Left lobe of liver (tissue), 2 donors: ENCODE results near the gene SULT1C3. TPM values are rescaled to one million over a fixed set of nuclear protein-coding genes. Genes with fewer than 3 reads are reported as not detected.
A peak's percentile ranks its signal among the peaks of the same experiment; 100 is the strongest.

ENCODE experiments used
- ATAC-seq: fragments of 200-7000 bp; cut with Tn5 transposase; one replicate; pipeline ENCODE4 v1.9.1; 2020; ENCODE audit warnings: mild to moderate bottlenecking, moderate library complexity
- DNase-seq: peaks from one replicate; pipeline ENCODE4 v3.0.0-alpha.2; 2020; ENCODE audit warnings: low spot score
- total RNA-seq: library from RNA; stranded (reverse); gene quantifications from one replicate; pipeline ENCODE4 v1.2.1, GENCODE V29; 2021
- donor health status: DM: no; HTN: no; CAD: no; lungs with moderate emphysema.
- donor health status: DM: no; HTN: yes; CAD: no.

The SULT1C3 gene
- total RNA-seq, result not detected

DNA sequence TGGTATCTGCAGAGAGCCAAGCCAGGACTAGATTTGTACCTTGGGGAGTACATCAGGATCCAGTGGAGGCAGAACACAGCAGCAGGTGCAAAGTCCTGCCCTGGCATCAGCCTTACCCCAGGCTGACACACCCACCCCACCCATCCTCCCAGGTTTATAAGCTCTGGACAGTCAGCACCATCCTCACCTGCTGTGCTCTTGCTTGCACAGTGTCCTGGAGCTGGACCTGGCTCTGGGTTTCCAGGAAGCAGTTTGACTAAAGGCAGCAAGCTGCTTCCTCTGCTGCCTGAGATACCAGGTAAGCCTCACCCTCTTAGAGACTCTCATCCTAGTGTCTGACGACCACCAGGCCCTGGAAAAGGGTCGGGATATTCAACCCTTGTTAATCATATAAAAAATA is at the start of gene SULT1C3:
Gene SULT1C3 (plus strand): TSS at position 183 of the 400 bp plus-strand sequence. CDS start 7,227 bp downstream, outside the sequence.
- DNase-seq (no peak), ATAC-seq (no peak)

DNA sequence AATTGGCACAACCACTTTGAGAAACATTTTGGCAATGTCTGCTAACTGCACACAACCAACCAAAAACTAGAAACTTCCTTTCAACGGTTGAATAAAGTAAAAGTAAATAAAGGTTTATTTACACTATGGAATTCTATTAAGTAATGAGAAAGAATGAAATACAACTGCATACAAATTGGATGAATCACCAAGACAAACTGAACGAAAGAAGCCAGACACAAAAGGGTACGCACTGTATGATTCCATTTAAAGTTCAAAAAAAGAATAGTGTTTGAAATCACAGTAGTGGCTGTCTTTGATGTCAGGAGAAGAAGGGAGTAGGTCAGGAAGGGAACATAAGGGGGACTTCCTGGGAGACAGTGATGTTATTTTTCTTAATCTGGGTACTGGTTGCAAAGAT is 46.5 kb upstream of the SULT1C3 start:
- no peak for ATAC-seq

DNA sequence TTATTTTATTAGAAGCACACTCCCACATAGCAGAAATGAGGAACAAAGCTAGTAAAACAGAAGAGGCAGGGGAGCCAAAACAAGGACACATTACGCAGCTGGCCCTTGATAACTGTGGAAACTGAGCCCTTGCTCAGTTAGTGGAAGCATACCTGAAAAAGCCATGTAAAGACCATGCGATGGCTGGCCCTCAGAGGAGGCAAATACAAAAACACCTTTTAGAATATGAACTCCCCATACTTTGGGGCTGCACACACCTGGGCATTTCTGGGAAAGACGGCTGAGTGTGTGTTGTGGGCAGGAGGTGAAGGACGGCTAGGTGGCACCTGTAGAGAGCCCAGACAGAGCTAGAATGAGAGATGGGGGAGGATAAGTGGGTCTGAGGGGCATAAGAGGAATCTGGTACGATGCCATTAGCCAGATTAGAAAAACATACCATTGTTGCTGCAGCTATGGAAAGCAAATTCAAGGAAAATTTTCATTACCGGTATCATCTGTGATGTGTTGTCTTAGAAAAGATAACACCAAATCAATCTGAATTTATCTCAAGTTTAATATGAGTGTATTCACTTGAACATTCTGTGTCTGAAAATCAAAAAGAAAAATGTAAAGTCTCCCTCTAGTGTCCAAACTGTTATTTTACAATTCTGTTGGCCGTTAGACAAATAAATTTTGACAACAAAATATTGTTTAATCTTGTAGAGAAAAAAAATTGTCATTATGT is 45.2 kb upstream of the SULT1C3 start:
- peak; percentile 38 for ATAC-seq
- DNase-seq, result no peak

More for the DNA sequence above, 46.5 kb upstream of the SULT1C3 start:
- no peak for DNase-seq

DNA sequence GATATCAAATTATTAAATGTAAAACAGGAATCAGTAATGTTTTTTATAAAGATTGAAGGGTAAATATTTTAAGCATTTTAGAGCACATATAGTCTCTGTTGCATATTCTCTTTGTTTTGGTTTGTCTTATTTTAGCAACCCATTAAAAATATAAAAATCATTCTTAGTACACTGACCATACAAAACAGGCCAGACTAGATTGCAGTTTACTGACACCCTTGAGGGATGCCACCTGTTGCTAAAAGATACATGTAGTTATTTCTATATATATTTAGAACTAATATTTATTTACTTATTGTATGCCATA is 44.7 kb upstream of the SULT1C3 start:
- no peak for DNase-seq
- no peak for ATAC-seq

DNA sequence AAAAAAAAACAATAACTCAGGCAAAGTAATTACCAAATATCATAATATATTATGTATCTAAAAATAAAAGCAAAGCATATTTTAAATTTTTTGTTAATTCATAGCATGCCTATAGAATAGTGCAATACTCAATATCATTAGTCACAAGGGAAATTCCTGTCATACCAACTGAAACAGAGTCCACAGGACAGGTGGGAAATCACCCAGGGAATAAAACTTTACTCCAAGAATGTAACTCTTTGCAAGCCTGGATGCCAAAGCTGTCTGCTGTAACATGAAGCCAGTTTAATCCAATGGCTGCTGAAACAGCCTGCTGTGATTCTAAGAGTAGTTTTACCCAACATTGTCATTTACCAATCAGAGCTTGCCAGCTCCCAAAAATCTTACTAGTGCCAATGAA is 40.0 kb upstream of the SULT1C3 start:
- DNase-seq, result no peak
- ATAC-seq, result no peak

DNA sequence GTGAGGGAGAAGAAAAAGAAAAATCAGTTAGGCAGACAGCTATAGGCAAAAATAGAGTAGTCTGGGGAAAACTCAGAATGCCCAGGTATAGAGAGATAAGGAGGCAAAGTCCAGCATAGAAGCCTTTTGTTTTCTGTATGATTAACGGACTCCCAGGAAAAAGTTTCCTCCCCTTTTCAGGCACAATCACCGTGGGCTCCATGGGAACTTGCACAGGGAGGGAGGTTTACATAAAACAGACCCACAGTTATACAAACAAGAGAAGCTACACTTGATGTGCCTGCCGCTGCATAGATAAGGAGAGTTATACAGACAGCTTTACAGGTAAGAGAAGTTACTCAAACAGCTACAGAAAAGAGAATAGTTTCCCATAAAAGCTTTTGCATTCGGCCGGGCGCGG is 39.2 kb upstream of the SULT1C3 start:
- no peak for ATAC-seq
- DNase-seq, result no peak

DNA sequence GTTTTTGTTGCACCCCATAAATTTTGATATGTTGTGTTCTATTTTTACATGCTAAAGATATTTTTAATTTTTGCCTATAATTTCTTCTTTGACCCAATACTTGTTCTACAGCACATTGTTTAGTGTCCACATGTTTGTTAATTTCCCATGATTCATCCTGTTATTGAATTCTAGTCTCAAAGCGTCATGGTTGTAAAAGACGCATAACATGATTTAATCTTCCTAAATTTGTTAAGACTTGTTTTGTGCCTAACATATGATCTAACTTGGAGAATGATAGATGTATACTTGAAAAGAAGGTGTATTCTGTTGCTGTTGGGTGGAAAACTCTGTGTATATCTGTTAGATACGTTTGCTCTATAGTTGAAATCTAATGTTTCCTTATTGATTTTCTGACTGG is 27.1 kb upstream of the SULT1C3 start:
- no peak for DNase-seq
- no peak for ATAC-seq

DNA sequence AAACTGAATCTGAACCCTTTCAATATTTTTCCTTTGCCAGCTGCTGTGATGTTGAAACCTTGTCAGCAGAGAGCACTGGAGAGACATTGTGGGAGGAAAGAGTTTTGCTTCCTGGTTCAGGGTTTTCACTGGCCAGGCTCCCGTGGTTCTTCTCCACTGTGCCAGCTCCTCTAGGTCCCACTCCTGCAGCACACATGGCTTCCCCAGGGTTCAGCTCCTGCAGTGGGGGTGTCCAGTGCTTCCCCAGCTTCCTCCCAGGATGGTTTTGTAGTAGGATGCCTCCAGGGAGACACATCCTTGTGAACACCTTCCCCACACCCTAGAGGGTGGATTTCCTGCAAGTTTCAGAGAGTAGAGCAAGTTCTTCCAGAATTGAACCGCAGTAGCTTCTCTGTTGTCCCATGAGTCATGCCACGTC is 24.0 kb upstream of the SULT1C3 start:
- peak; percentile 57 for DNase-seq
- ATAC-seq, result peak; percentile 99

DNA sequence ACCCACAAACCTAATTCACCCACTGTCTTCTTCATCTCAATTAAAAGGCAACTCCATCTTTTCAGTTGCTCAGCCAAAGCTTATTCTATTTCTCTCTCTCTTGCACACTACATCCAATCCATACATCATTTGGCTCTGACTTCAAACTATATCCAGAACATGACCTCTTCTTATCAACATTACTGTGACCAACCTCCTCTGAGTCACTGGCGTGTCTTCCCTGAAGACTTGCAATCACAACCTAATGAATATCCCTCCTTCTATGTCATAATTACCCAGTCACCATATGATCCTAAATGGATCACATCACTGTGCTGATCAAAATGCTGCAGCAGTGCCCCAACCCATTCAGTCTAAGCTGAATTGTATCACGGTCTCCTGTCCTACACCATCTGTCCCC is 22.6 kb upstream of the SULT1C3 start:
- no peak for DNase-seq
- ATAC-seq, result no peak

DNA sequence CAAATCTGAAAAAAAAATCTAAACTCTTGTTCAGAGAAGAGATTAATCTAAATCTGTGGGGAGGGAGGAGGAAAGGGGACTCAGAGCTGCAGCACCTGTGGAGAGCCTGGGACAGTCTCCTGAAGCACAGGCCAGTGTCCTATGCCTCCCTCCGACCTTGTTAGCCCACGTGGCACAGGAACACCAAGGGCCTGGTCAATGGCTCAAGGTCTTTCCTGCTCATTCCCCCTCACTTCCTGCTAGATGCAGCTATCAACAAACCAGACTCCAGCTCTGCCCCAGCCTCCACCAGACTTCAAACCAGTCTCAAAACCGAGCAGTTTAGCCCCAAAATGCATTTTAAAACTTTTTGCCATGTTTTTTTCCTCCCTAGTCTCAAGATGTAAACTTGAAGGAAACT is 20.1 kb upstream of the SULT1C3 start:
- ATAC-seq (no peak), DNase-seq (no peak)

DNA sequence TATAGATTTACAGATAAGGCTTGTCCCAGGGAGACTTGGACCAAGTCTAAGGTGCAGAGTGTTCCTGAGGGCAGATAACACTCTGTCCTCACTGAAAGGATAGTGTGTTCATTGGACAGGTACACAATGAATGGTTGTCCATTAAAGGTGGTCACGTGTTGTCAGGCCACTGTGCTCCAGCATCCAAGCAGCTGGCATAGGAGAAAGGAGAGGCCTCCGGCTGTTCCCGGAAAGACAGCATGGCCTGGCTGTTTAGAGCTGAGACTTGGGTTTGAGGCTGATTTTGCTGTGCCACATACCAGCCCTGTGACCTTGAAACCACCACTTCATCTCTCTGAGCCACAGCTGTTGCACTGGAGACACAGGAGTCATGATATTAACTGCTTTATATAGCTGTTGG is 19.6 kb upstream of the SULT1C3 start:
- DNase-seq (no peak), ATAC-seq (no peak)

DNA sequence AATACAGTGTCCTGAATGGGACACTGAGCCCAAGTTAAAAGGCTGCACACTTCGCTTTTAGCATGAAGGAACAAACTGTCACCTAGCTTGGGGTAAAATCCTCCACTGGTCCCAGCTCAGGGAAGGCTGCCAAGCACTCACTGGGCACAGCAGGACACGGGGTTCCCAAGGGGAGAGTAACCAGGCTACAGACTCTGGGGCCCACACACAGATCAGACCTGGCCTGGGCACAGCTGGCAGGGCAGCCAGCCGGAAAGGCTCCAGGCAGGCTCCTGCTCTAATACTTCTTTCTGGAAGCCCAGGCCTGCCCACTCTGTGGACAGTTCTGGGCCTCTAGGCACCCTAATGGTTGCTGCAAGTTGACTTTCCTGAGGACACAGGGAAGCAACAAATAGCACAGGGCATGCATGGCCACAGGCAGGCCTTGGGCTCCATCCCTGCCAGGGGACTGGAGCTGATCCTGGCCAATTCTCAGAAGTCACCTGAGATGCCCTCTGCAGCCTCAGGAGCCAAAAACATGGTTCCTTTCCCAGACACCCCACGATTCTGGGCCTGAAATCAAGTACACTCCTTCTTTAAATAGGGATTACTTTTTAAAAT is 18.7 kb upstream of the SULT1C3 start:
- DNase-seq (no peak), ATAC-seq (no peak)

DNA sequence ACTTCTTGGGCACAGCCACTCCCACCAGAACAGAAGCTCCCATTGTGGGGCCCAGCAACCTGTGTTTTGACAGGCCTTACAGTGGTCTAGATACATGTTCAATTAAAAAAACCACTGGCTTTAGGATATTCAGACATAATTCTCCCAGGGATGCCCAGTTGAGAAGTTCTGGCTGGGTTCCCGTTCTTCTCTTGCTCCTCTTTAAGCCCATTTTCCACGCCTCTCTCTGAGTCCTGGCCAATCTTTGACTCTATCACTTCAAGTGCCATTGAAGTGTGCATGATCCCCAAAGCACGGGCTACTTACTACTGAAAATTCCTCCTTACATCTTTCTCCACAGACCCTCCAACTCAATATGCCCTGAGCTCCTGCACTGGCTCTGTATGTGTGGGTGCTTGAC is 17.5 kb upstream of the SULT1C3 start:
- no peak for DNase-seq
- ATAC-seq, result no peak

DNA sequence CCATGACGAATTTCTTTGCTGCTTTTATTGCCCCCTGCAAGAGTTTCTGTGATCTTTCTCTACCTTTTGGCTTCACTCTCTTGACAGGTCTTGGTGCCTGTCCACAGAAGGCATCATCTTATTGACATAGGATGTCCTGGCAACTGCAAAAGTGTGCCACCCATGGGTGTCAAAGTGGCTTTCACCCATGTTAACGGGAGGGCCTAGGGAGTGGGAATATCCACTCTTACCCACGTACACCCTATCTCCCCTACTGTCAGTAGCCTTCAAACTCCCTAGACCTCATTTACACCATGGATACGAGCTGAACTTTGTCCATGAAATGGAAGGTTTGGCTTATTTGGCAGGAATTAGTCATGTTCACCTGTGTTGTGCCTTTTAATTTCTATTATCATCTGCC is 16.2 kb upstream of the SULT1C3 start:
- ATAC-seq, result no peak
- no peak for DNase-seq

DNA sequence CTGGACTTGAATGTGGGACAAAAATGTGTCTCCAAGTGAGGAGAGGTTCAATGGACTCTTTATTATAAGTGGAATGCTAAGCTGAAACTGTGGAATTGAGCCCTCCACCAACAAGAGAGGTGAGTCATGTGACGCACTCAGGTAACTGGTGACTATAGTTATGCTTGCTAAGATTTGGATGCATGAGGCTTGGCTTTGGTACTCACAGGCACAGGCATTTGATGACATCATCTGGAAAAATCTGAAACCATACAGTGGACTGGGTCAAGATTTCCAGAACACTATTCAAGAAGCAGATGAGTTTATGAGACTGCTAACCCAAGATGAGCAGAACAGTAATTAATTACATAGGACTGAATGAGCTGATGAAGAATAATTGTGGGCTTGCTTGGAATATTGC is 15.7 kb upstream of the SULT1C3 start:
- DNase-seq (no peak), ATAC-seq (no peak)

DNA sequence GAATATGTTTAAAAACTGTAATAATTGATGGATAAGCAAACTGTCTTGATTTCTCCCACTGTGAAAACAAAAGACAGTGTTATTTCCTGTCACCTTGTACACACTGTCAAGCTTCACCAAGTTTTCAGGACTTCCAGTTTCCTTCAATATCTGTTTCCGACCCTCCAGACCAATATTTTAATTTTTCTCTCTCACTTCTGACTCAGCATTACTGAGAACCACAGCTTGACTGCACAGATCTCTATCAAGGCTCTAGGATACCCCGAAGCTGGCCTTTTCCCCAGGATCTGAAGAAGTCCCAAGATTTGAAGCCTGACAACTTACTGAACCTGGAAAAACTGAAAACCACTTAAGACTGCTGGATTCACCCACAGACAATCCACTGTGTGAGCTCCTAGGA is 13.2 kb upstream of the SULT1C3 start:
- DNase-seq (no peak), ATAC-seq (no peak)

DNA sequence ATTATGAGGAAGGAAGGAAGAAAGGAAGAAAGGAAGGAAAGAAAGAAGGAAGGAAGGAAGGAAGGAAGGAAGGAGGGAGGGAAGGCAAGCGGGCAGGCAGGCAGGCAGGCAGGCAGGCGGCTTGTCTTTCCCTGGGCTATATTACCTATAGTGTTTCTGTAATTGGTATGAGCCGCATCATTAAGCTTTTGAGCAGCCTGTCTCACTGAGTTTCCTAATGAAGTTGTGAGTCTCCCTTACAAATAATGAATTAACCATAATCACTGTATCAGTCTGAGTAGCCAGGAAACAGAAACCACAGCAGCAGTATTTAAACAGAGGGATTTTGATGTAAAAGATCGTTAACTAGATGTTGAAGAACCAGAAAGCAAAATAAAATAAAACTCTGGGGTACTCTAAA is 11.8 kb upstream of the SULT1C3 start:
- no peak for ATAC-seq
- no peak for DNase-seq

DNA sequence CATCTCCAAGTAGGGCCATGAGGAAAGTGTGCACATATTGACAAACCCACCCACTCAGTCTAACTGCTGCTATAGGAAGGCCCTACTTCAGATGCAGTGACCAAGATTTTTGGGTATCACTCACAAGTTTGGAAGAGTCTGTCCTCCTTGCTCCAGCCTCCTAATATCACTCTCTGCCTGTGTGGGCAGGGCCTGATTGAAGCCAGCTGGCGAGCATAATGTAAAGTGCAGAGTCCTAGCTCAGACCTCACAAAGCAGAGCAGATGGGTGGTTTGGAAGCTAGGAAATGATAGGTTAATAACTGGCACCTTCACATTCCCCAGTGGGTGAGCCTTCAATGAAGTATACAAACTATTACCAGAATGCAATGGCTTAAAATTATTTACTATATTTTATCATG is 11.2 kb upstream of the SULT1C3 start:
- ATAC-seq (no peak), DNase-seq (no peak)

DNA sequence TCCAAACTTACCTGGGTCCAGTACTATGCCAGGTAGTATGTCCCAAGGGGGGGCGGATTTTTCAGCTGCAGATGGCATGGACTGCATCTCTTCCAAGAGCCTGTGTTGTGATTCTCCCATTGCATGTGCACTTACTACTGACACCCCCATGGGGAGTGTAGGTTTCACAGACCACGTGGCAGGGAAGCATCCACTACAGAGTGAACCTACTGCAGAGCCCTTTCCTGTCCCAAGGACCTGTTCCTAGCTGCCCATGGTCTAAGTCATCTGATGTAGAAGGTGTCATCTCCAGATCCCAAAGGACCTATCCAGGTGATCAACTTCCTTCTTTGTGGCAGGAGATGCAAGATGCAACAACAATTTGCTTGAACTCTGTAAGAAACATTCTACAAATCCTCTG is 9.9 kb upstream of the SULT1C3 start:
- ATAC-seq (no peak), DNase-seq (no peak)

DNA sequence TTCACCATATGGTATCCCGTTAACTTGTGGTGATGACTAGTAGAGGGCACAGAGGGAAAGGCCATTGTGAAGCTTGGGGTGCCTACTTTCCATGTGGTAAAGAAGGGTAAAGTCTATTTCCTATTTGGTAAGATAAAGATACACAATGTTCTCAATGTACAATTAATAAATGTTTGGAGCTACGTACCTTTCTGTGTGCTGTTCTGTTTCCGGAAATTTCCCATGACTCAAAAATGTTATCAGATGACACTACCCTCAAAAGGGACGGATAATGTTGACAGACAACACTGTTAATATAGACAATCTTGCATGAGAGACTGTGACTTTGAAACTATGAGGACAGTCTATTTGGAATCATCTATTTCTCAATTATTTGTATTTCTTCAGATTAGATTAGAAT is 4.2 kb upstream of the SULT1C3 start:
- DNase-seq, result no peak
- ATAC-seq, result no peak

DNA sequence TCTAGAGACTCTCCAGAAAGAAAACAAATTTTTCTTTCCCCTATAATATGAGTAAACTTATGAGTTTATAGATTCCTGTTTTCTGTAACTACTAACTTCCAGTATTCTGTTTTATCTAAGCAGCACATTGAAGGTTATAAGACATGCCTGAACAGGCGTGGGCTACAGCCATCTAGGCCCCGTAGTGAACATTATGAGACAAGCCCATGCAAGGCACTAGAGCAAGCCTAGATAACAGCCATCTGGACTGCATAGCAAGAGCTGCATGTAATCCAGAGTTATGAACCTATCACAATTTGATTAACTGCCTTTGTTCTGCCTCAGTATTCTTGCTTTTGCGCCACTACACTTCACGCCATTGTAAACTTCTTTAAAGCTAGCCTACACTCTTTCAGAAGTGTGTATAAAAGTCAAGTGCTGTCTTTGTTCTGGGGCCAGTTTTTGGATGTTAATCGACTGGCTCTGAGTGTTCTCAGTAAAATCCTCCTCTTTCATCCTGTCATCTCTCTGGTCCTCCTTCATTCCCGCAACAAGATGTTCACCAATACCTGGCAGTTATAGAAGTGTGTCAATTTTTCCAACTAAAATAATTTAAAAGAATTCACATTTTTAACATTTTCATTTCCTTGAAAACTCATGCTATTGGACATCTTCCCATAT is 3.0 kb upstream of the SULT1C3 start:
- no peak for ATAC-seq

DNA sequence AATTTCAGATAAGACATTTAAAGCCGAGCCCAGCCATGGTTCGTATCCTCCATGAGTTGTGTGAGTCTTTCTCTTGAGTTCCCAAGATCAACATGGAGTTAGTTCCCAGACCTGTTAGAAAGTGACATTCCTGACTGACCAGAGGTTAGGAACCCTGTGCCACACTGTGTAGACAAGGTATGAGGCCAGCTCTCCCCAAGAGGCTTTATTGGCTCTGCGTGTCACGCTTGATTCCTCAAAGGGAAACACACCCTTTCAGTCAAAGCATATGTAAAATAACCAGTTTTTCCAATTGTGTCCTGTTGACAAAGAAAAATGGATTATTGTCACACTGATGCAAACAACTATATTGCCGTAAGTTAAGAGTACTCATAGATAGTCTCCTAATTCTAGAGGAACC is 1.2 kb downstream of the SULT1C3 start:
- no peak for DNase-seq
- ATAC-seq, result no peak

More for the DNA sequence above, 3.0 kb upstream of the SULT1C3 start:
- DNase-seq, result no peak

DNA sequence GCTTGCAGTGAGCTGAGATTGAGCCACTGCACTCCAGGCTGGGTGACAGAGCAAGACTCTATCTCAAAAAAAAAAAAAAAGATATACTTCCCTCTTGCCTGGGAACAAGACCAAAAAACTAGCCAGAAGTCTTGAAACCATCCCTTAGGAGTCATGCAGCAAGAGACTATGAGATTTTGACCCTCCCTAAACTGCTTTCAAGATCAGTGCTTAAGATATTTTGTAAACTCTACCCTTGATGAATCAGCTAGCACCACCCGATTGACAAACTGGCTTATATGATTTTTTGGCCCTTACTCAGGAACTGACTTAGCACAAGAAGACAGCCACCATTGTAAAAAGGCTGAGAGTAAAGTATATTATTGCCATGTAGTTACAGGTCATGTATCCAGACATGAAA is 3.8 kb downstream of the SULT1C3 start:
- ATAC-seq (no peak), DNase-seq (no peak)
